ENCODE measurements around the gene SLC35B2.

Gene SLC35B2

GRCh38 chr6:44253307-44254101 is 3.8 kb downstream of the SLC35B2 start:
- no peak for DNase-seq (ENCODE audit: low read depth, low spot score)

- no peak for DNase-seq (ENCODE audit: low read depth, low spot score)
Measured at GRCh38 chr6:44251576-44252524, 5.5 kb downstream of the SLC35B2 start.

- DNase-seq (ENCODE audit: low read depth, low spot score) = no peak
Measured at GRCh38 chr6:44250718-44251123, 6.6 kb downstream of the SLC35B2 start.

- DNase-seq (ENCODE audit: low read depth, low spot score) = no peak
Measured at GRCh38 chr6:44250067-44250717, 7.1 kb downstream of the SLC35B2 start.

GRCh38 chr6:44249082-44249748 is 8.1 kb downstream of the SLC35B2 start:
- no peak for DNase-seq (ENCODE audit: low read depth, low spot score)

GRCh38 chr6:44248579-44248978 is 8.7 kb downstream of the SLC35B2 start:
- no peak for DNase-seq (ENCODE audit: low read depth, low spot score)

GRCh38 chr6:44247338-44248302 is 9.7 kb downstream of the SLC35B2 start:
- DNase-seq (ENCODE audit: low read depth, low spot score) = no peak

- peak; percentile 96 for DNase-seq (ENCODE audit: low read depth, low spot score)
Measured at GRCh38 chr6:44246663-44247337, 10.5 kb downstream of the SLC35B2 start, which contains the start of gene HSP90AB1. TSS of gene HSP90AB1 (plus strand) at chr6:44247101. CDS start at chr6:44248630, 1,529 bp downstream.

GRCh38 chr6:44245912-44246662 is 11.2 kb downstream of the SLC35B2 start:
- DNase-seq (ENCODE audit: low read depth, low spot score) = no peak

- no peak for DNase-seq (ENCODE audit: low read depth, low spot score)
Measured at GRCh38 chr6:44245391-44245911, 11.9 kb downstream of the SLC35B2 start.

- no peak for DNase-seq (ENCODE audit: low read depth, low spot score)
Measured at GRCh38 chr6:44243345-44243744, 14.0 kb downstream of the SLC35B2 start.

GRCh38 chr6:44238687-44239350 is 18.5 kb downstream of the SLC35B2 start:
- DNase-seq (ENCODE audit: low read depth, low spot score) = no peak

- no peak for DNase-seq (ENCODE audit: low read depth, low spot score)
Measured at GRCh38 chr6:44237813-44238433, 19.4 kb downstream of the SLC35B2 start.

- DNase-seq (ENCODE audit: low read depth, low spot score) = no peak
Measured at GRCh38 chr6:44237021-44237812, 20.1 kb downstream of the SLC35B2 start.

GRCh38 chr6:44235891-44236516 is 21.3 kb downstream of the SLC35B2 start:
- no peak for DNase-seq (ENCODE audit: low read depth, low spot score)

- no peak for DNase-seq (ENCODE audit: low read depth, low spot score)
Measured at GRCh38 chr6:44235269-44235668, 22.1 kb downstream of the SLC35B2 start.

Data from iPS DF 19.7 (cell line).